K562 (cell line): ENCODE data around the gene BPI. TPM values are rescaled to one million over a fixed set of nuclear protein-coding genes. Genes with fewer than 3 reads are reported as not detected.

Experiments
- ATAC-seq: fragments of 200-7000 bp; cut with Tn5 transposase; 3 replicates; pipeline ENCODE4 v1.9.1; 2020; ENCODE audit warnings: moderate library complexity
- BruUV-seq: library from RNA; stranded (reverse); fragments of 400-500 nt; replicated peaks from 2 replicates; lab custom pipeline; 2021; lab: Mats Ljungman, UMichigan
- CTCF ChIA-PET: fragments of 300-600 bp; formaldehyde crosslinking; extraction: SDS; loops from one replicate; lab custom pipeline; 2021; ENCODE audit warnings: low intra/inter-chr PET ratio; lab: Yijun Ruan, JAX
- POLR2A ChIA-PET: fragments of 300-600, 350-650 bp; sonication (Branson Sonifier 250); formaldehyde crosslinking; extraction: SDS; loops from one replicate; lab custom pipeline; 2021; ENCODE audit warnings: antibody characterized with exemption, inconsistent platforms; lab: Yijun Ruan, JAX
- DNase-seq, 4 experiments: peaks; one replicate each; pipeline versions ENCODE4 v3.0.0 to v3.0.0-alpha.2; 2011 to 2018; ENCODE audit warnings: low spot score in 3 of 4, mixed read lengths in 3 of 4; ENCODE audit errors: extremely low read depth in 1 of 4
- FAIRE-seq: peaks from 2 replicates; lab custom pipeline; 2011; peaks lifted over from hg19 to GRCh38; lab: Jason Lieb, UNC
- H2AFZ ChIP-seq: 2 replicates; pipeline ENCODE4 v1.6.0; 2011; ENCODE audit warnings: low read depth, low read length, control low read depth, inconsistent platforms
- H3K27ac ChIP-seq: fragments of 200-600 bp; 3 replicates; pipeline ENCODE4 v1.8.0; 2011; ENCODE audit warnings: low read depth, mild to moderate bottlenecking, control low read depth, inconsistent platforms, low read length, moderate library complexity, mixed read lengths; ENCODE audit errors: extremely low read depth
- H3K27me3 ChIP-seq, 2 experiments: fragments of 300-600 bp in 1 of 2; 2 replicates in 1 of 2; 3 replicates in 1 of 2; pipeline versions ENCODE4 v1.6.0 to v1.8.0; 2011; ENCODE audit warnings: inconsistent platforms in 2 of 2, low read length in 2 of 2, mild to moderate bottlenecking in 1 of 2, mixed read lengths in 1 of 2, moderate library complexity in 1 of 2; ENCODE audit not compliant: control insufficient read depth in 2 of 2, insufficient read depth in 2 of 2
- H3K36me3 ChIP-seq: fragments of 300-600 bp; 3 replicates; pipeline ENCODE4 v1.8.0; 2011; ENCODE audit warnings: mild to moderate bottlenecking, low read length, inconsistent platforms; ENCODE audit not compliant: control insufficient read depth, insufficient read depth
- H3K4me1 ChIP-seq, 2 experiments: fragments of 200-600 bp in 1 of 2; replicated peaks in 1 of 2; 2 replicates in 1 of 2; 3 replicates in 1 of 2; pipeline versions ENCODE4 v1.5.1 to v1.8.0; 2011; ENCODE audit warnings: inconsistent platforms in 2 of 2, low read length in 2 of 2, mild to moderate bottlenecking in 1 of 2, mixed read lengths in 1 of 2, moderate library complexity in 1 of 2; ENCODE audit not compliant: control insufficient read depth in 2 of 2, insufficient read depth in 2 of 2
- H3K4me2 ChIP-seq: 2 replicates; pipeline ENCODE4 v1.6.1; 2011; ENCODE audit warnings: low read length, control low read depth, inconsistent platforms, mixed read lengths; ENCODE audit not compliant: insufficient read depth
- H3K4me3 ChIP-seq: fragments of 200-600 bp; sonication (generic), shearing (Covaris generic); 2 replicates; pipeline ENCODE4 v1.5.1; 2016; ENCODE audit warnings: control low read depth, inconsistent platforms
- H3K79me2 ChIP-seq: fragments of 200-600 bp; 3 replicates; pipeline ENCODE4 v1.8.0; 2011; ENCODE audit warnings: low read length, inconsistent platforms; ENCODE audit not compliant: control insufficient read depth, insufficient read depth
- H3K9ac ChIP-seq, 2 experiments: 2 replicates each; pipeline versions ENCODE4 v1.6.0 to v1.6.1; 2011; ENCODE audit warnings: low read depth in 2 of 2, low read length in 2 of 2, control low read depth in 1 of 2, inconsistent platforms in 1 of 2, mild to moderate bottlenecking in 1 of 2, mixed read lengths in 1 of 2; ENCODE audit not compliant: insufficient read depth in 1 of 2
- H3K9me1 ChIP-seq: one replicate; pipeline ENCODE4 v1.6.0; 2011; ENCODE audit warnings: inconsistent platforms, mild to moderate bottlenecking, low read length, moderate library complexity; ENCODE audit not compliant: control insufficient read depth, insufficient read depth
- H3K9me3 ChIP-seq: replicated peaks from 2 replicates; pipeline ENCODE4 v1.5.1; 2011; ENCODE audit warnings: low read depth, low read length, inconsistent platforms; ENCODE audit not compliant: control insufficient read depth, insufficient read depth
- H4K20me1 ChIP-seq: replicated peaks from 2 replicates; pipeline ENCODE4 v1.6.1; 2011; ENCODE audit warnings: low read length, inconsistent platforms, mixed read lengths; ENCODE audit not compliant: control insufficient read depth, insufficient read depth
- E2F3 ChIP-seq: fragments of 250-450 bp; sonication (Bioruptor Pico); IDR thresholded peaks from 2 replicates; pipeline ENCODE4 v1.4.0; 2020; ENCODE audit warnings: mild to moderate bottlenecking
- NFATC3 ChIP-seq: fragments of 450-650 bp; IDR thresholded peaks from 2 replicates; pipeline ENCODE4 v1.6.1; 2017; ENCODE audit warnings: mild to moderate bottlenecking
- TAF1 ChIP-seq: IDR thresholded peaks from 2 replicates; pipeline ENCODE4 v1.6.1; 2011; ENCODE audit warnings: mild to moderate bottlenecking, low read length, moderate library complexity; ENCODE audit not compliant: insufficient read depth, control insufficient read depth, severe bottlenecking; ENCODE audit errors: extremely low read depth
- TCF3 ChIP-seq: sonication (generic); formaldehyde crosslinking; IDR thresholded peaks from 2 replicates; pipeline ENCODE4 v1.4.0; 2020; ENCODE audit warnings: mild to moderate bottlenecking, missing genetic modification reagents
- ZKSCAN3 ChIP-seq: fragments of 250-450 bp; sonication (Bioruptor Pico); IDR thresholded peaks from 2 replicates; pipeline ENCODE4 v1.4.0; 2020
- ZNF140 ChIP-seq: fragments of 250-450 bp; sonication (Bioruptor Pico); IDR thresholded peaks from 2 replicates; pipeline ENCODE4 v1.8.0; 2021; ENCODE audit warnings: moderate library complexity, mild to moderate bottlenecking, inconsistent platforms
- ZNF561 ChIP-seq: fragments of 450-650 bp; formaldehyde crosslinking; conservative IDR thresholded peaks from 2 replicates; pipeline ENCODE4 v1.4.0; 2020; ENCODE audit warnings: mild to moderate bottlenecking, moderate library complexity
- WGBS: fragments of 100-300 bp; shearing (Covaris generic); methylation state at CpG from one replicate; pipeline ENCODE4 v1.1.6; 2016; ENCODE audit warnings: low coverage, mixed read lengths; ENCODE audit not compliant: insufficient coverage; ENCODE audit errors: missing lambda C conversion rate; 5-methylcytosine and 5-hydroxymethylcytosine counted together
- in situ Hi-C: fragments of 300-500 bp; cut with MboI; formaldehyde crosslinking; loops from 4 replicates; pipeline ENCODE4 v1.15.0; 2018; ENCODE audit warnings: inconsistent platforms, mixed read lengths
- intact Hi-C: fragments of 100-400 bp; cut with micrococcal nuclease; formaldehyde crosslinking; loops from 2 replicates; pipeline ENCODE4 v1.14.2; 2022
- polyA plus RNA-seq, 8 experiments: library from polyadenylated mRNA; depleted of rRNA in 4 of 8; stranded (reverse) in 5 of 8; unstranded in 3 of 8; fragments of >200 nt; fragmentation: Nextera tagmentation in 2 of 8; fragmentation: Illumina TruSeq in 1 of 8; extraction: Ambion mirVana in 2 of 8; extraction: Trizol in 1 of 8; gene quantifications; 2 replicates each; pipeline versions ENCODE4 v1.2.1 to v1.2.3, GENCODE V29; 2011 to 2014; ENCODE audit warnings: inconsistent platforms in 1 of 8, missing spikeins in 1 of 8
- total RNA-seq, 7 experiments: library from RNA; depleted of rRNA in 6 of 7; stranded (reverse); fragments of >200 nt in 6 of 7; fragmentation: Illumina TruSeq in 2 of 7; extraction: Trizol in 2 of 7; gene quantifications; 2 replicates each; pipeline versions ENCODE4 v1.2.1 to v1.2.3, GENCODE V29; 2011 to 2021; ENCODE audit warnings: low replicate concordance in 1 of 7
- TF ChIP-seq, protein P1 (sequence below): fragments of 450-650 bp; IDR thresholded peaks from 2 replicates; pipeline ENCODE4 v1.6.1; 2016; ENCODE audit warnings: low read depth, mild to moderate bottlenecking, moderate library complexity
- TF ChIP-seq, protein P2 (sequence below): sonication (generic); formaldehyde crosslinking; IDR thresholded peaks from 2 replicates; pipeline ENCODE4 v1.8.0; 2023; ENCODE audit warnings: missing genetic modification reagents, mild to moderate bottlenecking, borderline replicate concordance
- TF ChIP-seq, protein P3 (sequence below): sonication (generic); formaldehyde crosslinking; IDR thresholded peaks from 2 replicates; pipeline ENCODE4 v1.8.0; 2023; ENCODE audit warnings: mild to moderate bottlenecking, missing genetic modification reagents
- TF ChIP-seq, protein P4 (sequence below): fragments of 450-650 bp; IDR thresholded peaks from 2 replicates; pipeline ENCODE4 v1.6.1; 2018; ENCODE audit warnings: mild to moderate bottlenecking, low read depth; ENCODE audit not compliant: partially characterized antibody

Gene BPI
- total and polyA plus RNA-seq, 9 of the 15 experiments (the other 6 are each of a cell fraction or from before 2014, with no cell fraction given), result not detected

DNA sequence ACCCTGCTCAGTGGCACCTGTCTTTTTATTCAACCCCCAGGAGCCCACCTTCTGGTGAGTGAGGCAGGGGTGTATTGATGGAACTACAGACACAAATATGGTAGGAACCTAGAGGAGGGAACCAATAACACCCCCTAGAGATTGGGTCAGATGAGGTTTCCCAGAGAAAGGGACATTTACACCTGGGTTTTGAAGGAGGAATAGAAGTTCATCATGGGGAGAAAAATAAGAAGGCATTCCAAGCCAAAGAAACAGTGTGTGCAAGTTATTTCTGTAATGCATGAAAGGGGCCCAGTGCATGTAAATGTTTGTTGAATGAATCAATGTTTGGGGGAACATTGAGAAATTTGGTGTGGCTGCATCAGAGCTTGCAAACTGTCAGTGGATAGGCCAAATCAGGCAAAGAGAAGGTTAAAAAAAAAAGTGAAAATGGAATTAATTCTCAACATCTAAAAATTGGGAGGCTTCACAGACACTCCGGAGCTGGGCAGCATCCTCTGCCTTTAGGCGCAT, 32.3 kb upstream of the BPI start:
- no peak for ATAC-seq
- TF ChIP-seq, protein P1, sequence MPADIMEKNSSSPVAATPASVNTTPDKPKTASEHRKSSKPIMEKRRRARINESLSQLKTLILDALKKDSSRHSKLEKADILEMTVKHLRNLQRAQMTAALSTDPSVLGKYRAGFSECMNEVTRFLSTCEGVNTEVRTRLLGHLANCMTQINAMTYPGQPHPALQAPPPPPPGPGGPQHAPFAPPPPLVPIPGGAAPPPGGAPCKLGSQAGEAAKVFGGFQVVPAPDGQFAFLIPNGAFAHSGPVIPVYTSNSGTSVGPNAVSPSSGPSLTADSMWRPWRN, result no peak
- no peak for TF ChIP-seq NFATC3
- TF ChIP-seq, protein P2, sequence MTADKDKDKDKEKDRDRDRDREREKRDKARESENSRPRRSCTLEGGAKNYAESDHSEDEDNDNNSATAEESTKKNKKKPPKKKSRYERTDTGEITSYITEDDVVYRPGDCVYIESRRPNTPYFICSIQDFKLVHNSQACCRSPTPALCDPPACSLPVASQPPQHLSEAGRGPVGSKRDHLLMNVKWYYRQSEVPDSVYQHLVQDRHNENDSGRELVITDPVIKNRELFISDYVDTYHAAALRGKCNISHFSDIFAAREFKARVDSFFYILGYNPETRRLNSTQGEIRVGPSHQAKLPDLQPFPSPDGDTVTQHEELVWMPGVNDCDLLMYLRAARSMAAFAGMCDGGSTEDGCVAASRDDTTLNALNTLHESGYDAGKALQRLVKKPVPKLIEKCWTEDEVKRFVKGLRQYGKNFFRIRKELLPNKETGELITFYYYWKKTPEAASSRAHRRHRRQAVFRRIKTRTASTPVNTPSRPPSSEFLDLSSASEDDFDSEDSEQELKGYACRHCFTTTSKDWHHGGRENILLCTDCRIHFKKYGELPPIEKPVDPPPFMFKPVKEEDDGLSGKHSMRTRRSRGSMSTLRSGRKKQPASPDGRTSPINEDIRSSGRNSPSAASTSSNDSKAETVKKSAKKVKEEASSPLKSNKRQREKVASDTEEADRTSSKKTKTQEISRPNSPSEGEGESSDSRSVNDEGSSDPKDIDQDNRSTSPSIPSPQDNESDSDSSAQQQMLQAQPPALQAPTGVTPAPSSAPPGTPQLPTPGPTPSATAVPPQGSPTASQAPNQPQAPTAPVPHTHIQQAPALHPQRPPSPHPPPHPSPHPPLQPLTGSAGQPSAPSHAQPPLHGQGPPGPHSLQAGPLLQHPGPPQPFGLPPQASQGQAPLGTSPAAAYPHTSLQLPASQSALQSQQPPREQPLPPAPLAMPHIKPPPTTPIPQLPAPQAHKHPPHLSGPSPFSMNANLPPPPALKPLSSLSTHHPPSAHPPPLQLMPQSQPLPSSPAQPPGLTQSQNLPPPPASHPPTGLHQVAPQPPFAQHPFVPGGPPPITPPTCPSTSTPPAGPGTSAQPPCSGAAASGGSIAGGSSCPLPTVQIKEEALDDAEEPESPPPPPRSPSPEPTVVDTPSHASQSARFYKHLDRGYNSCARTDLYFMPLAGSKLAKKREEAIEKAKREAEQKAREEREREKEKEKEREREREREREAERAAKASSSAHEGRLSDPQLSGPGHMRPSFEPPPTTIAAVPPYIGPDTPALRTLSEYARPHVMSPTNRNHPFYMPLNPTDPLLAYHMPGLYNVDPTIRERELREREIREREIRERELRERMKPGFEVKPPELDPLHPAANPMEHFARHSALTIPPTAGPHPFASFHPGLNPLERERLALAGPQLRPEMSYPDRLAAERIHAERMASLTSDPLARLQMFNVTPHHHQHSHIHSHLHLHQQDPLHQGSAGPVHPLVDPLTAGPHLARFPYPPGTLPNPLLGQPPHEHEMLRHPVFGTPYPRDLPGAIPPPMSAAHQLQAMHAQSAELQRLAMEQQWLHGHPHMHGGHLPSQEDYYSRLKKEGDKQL (CRISPR knock-in tag), result no peak
- TF ChIP-seq, protein P3, sequence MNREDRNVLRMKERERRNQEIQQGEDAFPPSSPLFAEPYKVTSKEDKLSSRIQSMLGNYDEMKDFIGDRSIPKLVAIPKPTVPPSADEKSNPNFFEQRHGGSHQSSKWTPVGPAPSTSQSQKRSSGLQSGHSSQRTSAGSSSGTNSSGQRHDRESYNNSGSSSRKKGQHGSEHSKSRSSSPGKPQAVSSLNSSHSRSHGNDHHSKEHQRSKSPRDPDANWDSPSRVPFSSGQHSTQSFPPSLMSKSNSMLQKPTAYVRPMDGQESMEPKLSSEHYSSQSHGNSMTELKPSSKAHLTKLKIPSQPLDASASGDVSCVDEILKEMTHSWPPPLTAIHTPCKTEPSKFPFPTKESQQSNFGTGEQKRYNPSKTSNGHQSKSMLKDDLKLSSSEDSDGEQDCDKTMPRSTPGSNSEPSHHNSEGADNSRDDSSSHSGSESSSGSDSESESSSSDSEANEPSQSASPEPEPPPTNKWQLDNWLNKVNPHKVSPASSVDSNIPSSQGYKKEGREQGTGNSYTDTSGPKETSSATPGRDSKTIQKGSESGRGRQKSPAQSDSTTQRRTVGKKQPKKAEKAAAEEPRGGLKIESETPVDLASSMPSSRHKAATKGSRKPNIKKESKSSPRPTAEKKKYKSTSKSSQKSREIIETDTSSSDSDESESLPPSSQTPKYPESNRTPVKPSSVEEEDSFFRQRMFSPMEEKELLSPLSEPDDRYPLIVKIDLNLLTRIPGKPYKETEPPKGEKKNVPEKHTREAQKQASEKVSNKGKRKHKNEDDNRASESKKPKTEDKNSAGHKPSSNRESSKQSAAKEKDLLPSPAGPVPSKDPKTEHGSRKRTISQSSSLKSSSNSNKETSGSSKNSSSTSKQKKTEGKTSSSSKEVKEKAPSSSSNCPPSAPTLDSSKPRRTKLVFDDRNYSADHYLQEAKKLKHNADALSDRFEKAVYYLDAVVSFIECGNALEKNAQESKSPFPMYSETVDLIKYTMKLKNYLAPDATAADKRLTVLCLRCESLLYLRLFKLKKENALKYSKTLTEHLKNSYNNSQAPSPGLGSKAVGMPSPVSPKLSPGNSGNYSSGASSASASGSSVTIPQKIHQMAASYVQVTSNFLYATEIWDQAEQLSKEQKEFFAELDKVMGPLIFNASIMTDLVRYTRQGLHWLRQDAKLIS (CRISPR knock-in tag), result no peak
- TF ChIP-seq ZNF140 (CRISPR knock-in tag), result no peak
- no peak for TF ChIP-seq TAF1
- no peak for TF ChIP-seq TCF3 (CRISPR knock-in tag)
- no peak for TF ChIP-seq ZKSCAN3 (CRISPR knock-in tag)
- TF ChIP-seq ZNF561 (CRISPR knock-in tag), result no peak
- no peak for TF ChIP-seq E2F3 (CRISPR knock-in tag)
- TF ChIP-seq, protein P4, sequence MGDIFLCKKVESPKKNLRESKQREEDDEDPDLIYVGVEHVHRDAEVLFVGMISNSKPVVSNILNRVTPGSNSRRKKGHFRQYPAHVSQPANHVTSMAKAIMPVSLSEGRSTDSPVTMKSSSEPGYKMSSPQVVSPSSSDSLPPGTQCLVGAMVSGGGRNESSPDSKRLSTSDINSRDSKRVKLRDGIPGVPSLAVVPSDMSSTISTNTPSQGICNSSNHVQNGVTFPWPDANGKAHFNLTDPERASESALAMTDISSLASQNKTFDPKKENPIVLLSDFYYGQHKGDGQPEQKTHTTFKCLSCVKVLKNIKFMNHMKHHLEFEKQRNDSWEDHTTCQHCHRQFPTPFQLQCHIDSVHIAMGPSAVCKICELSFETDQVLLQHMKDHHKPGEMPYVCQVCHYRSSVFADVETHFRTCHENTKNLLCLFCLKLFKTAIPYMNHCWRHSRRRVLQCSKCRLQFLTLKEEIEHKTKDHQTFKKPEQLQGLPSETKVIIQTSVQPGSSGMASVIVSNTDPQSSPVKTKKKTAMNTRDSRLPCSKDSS, result no peak

More for the DNA sequence above, 32.3 kb upstream of the BPI start:
- Histone ChIP-seq H3K9ac (no peak overlapping the region), H2AFZ (no peak overlapping the region), H3K4me1 (no peaks in the 10 kb centered on the region), H3K9me1 (no peaks in the 10 kb centered on the region), H3K4me2 (no peak overlapping the region), H3K36me3 (no peaks in the 10 kb centered on the region), H3K4me3 (no peak overlapping the region), H3K79me2 (no peaks in the 10 kb centered on the region), H3K27ac (no peak overlapping the region), H3K9me3 (no peaks in the 10 kb centered on the region), H4K20me1 (no peaks in the 10 kb centered on the region), H3K27me3 (peaks cover 0 to 25% of the 10 kb centered on the region in 2 experiments; a peak in 3 of 5 replicates)
- POLR2A ChIA-PET, result no interaction called here
- intact Hi-C loops (no loop called here), in situ Hi-C loops (no loop called here)
- BruUV-seq, result no TSS peak
- DNase-seq (no peak), FAIRE-seq (no peak)
- CTCF ChIA-PET, result no interaction called here
- WGBS, result 23% methylated on average over 2 of the region's 2 CpGs
